Colonic mucosa (tissue), 4 donors: Measurements from ENCODE around the gene TMPRSS6. TPM values are rescaled to one million over a fixed set of nuclear protein-coding genes. Genes with fewer than 3 reads are reported as not detected.

ENCODE experiments used
- DNase-seq: peaks from one replicate; pipeline ENCODE4 v3.0.0-alpha.2; 2020
- H3K27ac ChIP-seq: fragments of 200-600 bp; one replicate; pipeline ENCODE4 v1.8.0; 2021
- H3K27me3 ChIP-seq: fragments of 200-600 bp; one replicate; pipeline ENCODE4 v1.8.0; 2021
- H3K36me3 ChIP-seq: fragments of 200-600 bp; one replicate; pipeline ENCODE4 v1.8.0; 2021
- H3K4me1 ChIP-seq: fragments of 200-600 bp; one replicate; pipeline ENCODE4 v1.8.0; 2021; ENCODE audit warnings: mild to moderate bottlenecking
- H3K4me3 ChIP-seq: fragments of 200-600 bp; one replicate; pipeline ENCODE4 v1.8.0; 2021
- H3K9ac ChIP-seq, 2 donors: one replicate each; pipeline ENCODE4 v1.7.0; 2013; ENCODE audit warnings: control low read depth in 2 of 2, low read depth in 2 of 2, low read length in 2 of 2
- H3K9me3 ChIP-seq: fragments of 200-600 bp; one replicate; pipeline ENCODE4 v1.8.0; 2021
- intact Hi-C: fragments of 100-400 bp; cut with DNase I; formaldehyde crosslinking; loops from one replicate; pipeline ENCODE4 v1.14.1; 2022
- total RNA-seq, 2 donors: library from RNA; stranded (reverse); fragmentation: NEBNext Ultra II Directional in 1 of 2; extraction: Animal tissue kit (Norgen Biotek cat#: 25700) in 1 of 2; gene quantifications; one replicate each; pipeline ENCODE4 v1.2.1, GENCODE V29; 2021
- TF ChIP-seq, protein P1 (sequence below): fragments of 200-600 bp; IDR thresholded peaks from one replicate; pipeline ENCODE4 v1.8.0; 2022; ENCODE audit warnings: antibody characterized with exemption, mild to moderate bottlenecking
- donor health status: healthy.
- donor health status: DM: no; HTN: no; CAD: no.
- donor health status: DM: no; HTN: no; CAD: no.

The TMPRSS6 gene
- total RNA-seq, 2 donors from 2014 or later, result 0.10 to 1.5 TPM

DNA sequence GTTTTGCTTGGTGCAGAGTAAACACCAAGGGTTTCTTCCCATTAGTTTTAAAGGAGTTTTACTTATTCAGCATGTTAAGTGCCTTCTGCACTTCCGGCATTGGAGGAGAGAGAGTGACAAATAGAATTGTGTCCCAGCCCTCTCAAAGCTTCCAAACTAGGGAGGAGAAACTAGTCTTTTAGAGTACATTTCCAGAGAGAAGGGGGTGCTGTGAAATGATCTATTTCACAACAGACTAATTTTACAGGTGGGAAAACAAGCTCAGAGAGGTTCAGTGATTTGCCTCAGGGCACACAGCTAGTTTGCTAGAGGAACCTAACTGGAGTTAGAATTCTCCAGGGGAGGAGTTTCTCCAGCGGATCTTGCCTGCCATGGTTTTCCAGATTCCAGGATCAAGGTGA is 77.4 kb downstream of the TMPRSS6 start:
- Histone ChIP-seq H3K4me3 (no peak overlapping the region), H3K27me3 (no peaks in the 10 kb centered on the region), H3K27ac (peak overlapping the region; percentile 89), H3K9ac (peak overlapping the region in 1 of 2 donors; percentile 55), H3K36me3 (peaks cover 10% of the 10 kb centered on the region), H3K9me3 (no peaks in the 10 kb centered on the region), H3K4me1 (peaks cover 20% of the 10 kb centered on the region)
- no peak for DNase-seq
- TF ChIP-seq, protein P1, sequence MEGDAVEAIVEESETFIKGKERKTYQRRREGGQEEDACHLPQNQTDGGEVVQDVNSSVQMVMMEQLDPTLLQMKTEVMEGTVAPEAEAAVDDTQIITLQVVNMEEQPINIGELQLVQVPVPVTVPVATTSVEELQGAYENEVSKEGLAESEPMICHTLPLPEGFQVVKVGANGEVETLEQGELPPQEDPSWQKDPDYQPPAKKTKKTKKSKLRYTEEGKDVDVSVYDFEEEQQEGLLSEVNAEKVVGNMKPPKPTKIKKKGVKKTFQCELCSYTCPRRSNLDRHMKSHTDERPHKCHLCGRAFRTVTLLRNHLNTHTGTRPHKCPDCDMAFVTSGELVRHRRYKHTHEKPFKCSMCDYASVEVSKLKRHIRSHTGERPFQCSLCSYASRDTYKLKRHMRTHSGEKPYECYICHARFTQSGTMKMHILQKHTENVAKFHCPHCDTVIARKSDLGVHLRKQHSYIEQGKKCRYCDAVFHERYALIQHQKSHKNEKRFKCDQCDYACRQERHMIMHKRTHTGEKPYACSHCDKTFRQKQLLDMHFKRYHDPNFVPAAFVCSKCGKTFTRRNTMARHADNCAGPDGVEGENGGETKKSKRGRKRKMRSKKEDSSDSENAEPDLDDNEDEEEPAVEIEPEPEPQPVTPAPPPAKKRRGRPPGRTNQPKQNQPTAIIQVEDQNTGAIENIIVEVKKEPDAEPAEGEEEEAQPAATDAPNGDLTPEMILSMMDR, result no peak
- intact Hi-C loops, result no loop called here

GRCh38 chr22:37030560-37031281 is 78.8 kb downstream of the TMPRSS6 start:
- TF ChIP-seq, protein P1, result no peak
- Histone ChIP-seq H3K9ac (peak overlapping the region in 1 of 2 donors; percentile 55), H3K4me1 (peaks cover 20% of the 10 kb centered on the region), H3K27ac (peak overlapping the region; percentile 89), H3K36me3 (peaks cover 14% of the 10 kb centered on the region), H3K9me3 (no peaks in the 10 kb centered on the region), H3K4me3 (no peak overlapping the region), H3K27me3 (no peaks in the 10 kb centered on the region)
- intact Hi-C loops, result no loop called here
- no peak for DNase-seq

DNA sequence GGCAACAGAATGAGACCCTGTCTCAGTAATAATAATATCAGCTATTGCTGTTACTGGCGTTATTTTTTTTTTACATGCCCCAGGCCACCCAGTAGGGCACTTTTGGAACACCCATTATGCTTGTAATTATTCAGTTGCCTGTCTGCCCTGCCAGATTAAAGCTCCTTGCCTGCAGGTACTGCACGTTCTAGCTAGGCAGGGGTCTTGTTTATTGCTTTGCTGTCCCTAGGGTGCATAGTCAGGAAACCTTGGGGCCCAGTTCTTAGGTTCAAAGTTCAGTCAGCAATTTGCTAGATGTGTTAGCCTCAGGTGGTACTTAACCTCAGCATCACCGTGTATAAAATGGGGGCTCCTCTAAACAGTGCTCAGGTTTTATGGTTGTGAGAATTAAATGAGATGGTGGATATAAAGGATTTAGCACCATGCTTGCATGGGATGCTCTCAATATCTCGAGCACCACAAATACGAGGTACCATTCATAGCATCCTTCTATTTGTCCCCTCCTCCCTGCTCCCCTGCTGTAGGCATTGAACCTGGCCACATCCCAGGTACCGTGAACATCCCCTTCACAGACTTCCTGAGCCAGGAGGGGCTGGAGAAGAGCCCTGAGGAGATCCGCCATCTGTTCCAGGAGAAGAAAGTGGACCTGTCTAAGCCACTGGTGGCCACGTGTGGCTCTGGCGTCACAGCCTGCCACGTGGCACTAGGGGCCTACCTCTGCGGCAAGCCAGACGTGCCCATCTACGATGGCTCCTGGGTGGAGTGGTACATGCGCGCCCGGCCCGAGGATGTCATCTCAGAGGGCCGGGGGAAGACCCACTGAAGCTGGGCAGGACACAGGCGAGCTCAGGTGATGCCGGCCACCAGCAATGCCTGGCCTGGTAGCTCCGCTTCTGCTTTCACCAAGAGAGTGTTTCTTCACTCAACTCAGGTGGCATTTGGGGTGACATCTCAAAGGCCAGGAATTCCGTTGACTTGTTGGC is 80.5 kb downstream of the TMPRSS6 start:
- Histone ChIP-seq H3K4me1 (peaks cover 18% of the 10 kb centered on the region), H3K9me3 (no peaks in the 10 kb centered on the region), H3K9ac (no peak overlapping the region), H3K36me3 (peaks cover 14% of the 10 kb centered on the region), H3K27ac (no peak overlapping the region), H3K4me3 (no peak overlapping the region), H3K27me3 (no peaks in the 10 kb centered on the region)
- no peak for DNase-seq
- intact Hi-C loops, result no loop called here
- TF ChIP-seq, protein P1, result no peak

- H3K4me1 ChIP-seq, result peaks cover 16% of the 10 kb centered on the region
- H3K9me3 ChIP-seq, result no peaks in the 10 kb centered on the region
- intact Hi-C loops, result no loop called here
- peak overlapping the region in 1 of 2 donors; percentile 55 for H3K9ac ChIP-seq
- DNase-seq, result no peak
- no peaks in the 10 kb centered on the region for H3K27me3 ChIP-seq
- TF ChIP-seq, protein P1, result no peak
- H3K27ac ChIP-seq, result no peak overlapping the region
- H3K36me3 ChIP-seq, result peaks cover 14% of the 10 kb centered on the region
- no peak overlapping the region for H3K4me3 ChIP-seq
These were observed 82.0 kb downstream of the TMPRSS6 start for GRCh38 chr22:37027556-37027955.

DNA sequence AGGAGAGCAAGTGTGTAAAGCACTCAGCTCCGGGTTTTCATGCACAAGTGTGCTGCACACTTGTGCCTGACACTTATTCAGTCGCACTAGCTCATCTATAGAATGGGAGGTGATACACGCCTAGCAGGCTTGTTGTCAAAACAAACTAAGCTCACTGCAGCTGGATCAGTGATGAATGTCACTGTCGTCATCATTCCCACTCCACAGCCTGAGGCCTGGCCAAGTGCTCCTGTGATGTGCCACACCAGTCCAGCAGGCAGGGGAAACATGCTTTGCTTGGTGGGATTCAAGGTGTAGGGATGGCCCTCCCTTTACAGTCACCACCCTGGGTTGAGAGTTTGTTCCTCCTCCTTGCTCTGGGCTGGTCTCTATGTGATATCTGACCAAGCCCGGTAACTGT is 83.2 kb downstream of the TMPRSS6 start:
- H3K4me3 ChIP-seq, result no peak overlapping the region
- H3K27me3 ChIP-seq, result no peaks in the 10 kb centered on the region
- peaks cover 19% of the 10 kb centered on the region for H3K4me1 ChIP-seq
- no peak for DNase-seq
- TF ChIP-seq, protein P1, result no peak
- H3K36me3 ChIP-seq, result peaks cover 14% of the 10 kb centered on the region
- peak overlapping the region in 1 of 2 donors; percentile 95 for H3K9ac ChIP-seq
- intact Hi-C loops, result no loop called here
- H3K27ac ChIP-seq, result no peak overlapping the region
- H3K9me3 ChIP-seq, result no peaks in the 10 kb centered on the region
